PC-9 (cell line): ENCODE data around the gene SUOX.

Experiments
- EZH2 ChIP-seq: fragments of 200-600 bp; sonication (generic); IDR thresholded peaks from 2 replicates; pipeline ENCODE4 v1.8.0; 2017; ENCODE audit warnings: antibody characterized with exemption, low read depth
- TF ChIP-seq, protein P1 (sequence below): fragments of 200-600 bp; sonication (generic); conservative IDR thresholded peaks from 2 replicates; pipeline ENCODE4 v1.6.1; 2017; ENCODE audit warnings: mixed run types, antibody characterized with exemption, mild to moderate bottlenecking, moderate library complexity

DNA sequence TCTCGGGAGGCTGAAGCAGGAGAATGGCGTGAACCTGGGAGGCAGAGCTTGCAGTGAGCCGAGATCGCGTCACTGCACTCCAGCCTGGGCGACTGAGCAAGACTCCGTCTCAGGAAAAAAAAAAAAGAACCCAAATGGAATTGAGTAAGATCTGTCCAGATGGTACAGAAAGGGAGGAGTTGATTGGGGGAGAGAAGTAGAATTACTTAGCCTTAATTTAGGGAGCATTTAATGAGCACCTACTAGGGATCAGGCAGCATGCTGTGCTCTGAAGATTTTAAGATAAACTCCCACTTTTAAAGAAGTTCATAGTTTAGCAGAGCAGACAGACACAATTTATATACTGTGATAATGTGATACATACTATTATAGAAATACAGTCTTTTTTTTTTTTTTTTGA lies 18.7 kb upstream of the SUOX start:
- TF ChIP-seq, protein P1, sequence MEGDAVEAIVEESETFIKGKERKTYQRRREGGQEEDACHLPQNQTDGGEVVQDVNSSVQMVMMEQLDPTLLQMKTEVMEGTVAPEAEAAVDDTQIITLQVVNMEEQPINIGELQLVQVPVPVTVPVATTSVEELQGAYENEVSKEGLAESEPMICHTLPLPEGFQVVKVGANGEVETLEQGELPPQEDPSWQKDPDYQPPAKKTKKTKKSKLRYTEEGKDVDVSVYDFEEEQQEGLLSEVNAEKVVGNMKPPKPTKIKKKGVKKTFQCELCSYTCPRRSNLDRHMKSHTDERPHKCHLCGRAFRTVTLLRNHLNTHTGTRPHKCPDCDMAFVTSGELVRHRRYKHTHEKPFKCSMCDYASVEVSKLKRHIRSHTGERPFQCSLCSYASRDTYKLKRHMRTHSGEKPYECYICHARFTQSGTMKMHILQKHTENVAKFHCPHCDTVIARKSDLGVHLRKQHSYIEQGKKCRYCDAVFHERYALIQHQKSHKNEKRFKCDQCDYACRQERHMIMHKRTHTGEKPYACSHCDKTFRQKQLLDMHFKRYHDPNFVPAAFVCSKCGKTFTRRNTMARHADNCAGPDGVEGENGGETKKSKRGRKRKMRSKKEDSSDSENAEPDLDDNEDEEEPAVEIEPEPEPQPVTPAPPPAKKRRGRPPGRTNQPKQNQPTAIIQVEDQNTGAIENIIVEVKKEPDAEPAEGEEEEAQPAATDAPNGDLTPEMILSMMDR = no peak
- no peak for TF ChIP-seq EZH2
